ENCODE results near the gene TAB3.

DNA sequence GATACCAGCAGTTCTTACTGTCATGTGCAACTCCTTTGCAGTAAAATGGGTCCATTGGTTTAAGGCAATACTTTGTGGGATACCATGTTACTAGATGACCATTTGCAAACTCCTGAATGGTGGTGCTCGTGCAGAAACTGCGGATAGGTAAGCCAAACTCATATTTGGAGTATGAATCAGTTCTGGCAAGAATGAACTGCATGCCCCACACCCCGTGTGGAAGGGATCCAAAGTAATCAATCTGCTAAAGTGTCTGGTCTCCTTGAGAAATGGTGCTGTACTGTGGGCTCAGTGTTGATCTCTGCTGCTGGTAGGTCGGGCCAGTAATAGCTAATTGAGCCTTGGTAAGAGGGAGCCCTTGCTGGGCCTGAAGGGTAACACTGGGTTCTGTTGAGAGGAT is 4.2 kb upstream of the TAB3 start:
- TF ChIP-seq SMAD5 (IDR thresholded peaks at IDR 0.05; ENCODE audit: low read depth) (no peak), EED (IDR thresholded peaks at IDR 0.05; ENCODE audit: low read depth) (no peak)
- TF ChIP-seq, protein P1, sequence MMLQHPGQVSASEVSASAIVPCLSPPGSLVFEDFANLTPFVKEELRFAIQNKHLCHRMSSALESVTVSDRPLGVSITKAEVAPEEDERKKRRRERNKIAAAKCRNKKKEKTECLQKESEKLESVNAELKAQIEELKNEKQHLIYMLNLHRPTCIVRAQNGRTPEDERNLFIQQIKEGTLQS (IDR thresholded peaks at IDR 0.05; ENCODE audit: borderline replicate concordance, extremely low read depth, low read depth, low read length), result no peak
- TF ChIP-seq, protein P2, sequence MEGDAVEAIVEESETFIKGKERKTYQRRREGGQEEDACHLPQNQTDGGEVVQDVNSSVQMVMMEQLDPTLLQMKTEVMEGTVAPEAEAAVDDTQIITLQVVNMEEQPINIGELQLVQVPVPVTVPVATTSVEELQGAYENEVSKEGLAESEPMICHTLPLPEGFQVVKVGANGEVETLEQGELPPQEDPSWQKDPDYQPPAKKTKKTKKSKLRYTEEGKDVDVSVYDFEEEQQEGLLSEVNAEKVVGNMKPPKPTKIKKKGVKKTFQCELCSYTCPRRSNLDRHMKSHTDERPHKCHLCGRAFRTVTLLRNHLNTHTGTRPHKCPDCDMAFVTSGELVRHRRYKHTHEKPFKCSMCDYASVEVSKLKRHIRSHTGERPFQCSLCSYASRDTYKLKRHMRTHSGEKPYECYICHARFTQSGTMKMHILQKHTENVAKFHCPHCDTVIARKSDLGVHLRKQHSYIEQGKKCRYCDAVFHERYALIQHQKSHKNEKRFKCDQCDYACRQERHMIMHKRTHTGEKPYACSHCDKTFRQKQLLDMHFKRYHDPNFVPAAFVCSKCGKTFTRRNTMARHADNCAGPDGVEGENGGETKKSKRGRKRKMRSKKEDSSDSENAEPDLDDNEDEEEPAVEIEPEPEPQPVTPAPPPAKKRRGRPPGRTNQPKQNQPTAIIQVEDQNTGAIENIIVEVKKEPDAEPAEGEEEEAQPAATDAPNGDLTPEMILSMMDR (IDR thresholded peaks at IDR 0.05 in 2 of 3, conservative IDR thresholded peaks at IDR 0.05 in 1 of 3; ENCODE audit: control insufficient read depth in 2 of 3, extremely low read depth in 1 of 3, insufficient read depth in 1 of 3, low read depth in 3 of 3, low read length in 3 of 3), result no peak
- TF ChIP-seq, protein P3, sequence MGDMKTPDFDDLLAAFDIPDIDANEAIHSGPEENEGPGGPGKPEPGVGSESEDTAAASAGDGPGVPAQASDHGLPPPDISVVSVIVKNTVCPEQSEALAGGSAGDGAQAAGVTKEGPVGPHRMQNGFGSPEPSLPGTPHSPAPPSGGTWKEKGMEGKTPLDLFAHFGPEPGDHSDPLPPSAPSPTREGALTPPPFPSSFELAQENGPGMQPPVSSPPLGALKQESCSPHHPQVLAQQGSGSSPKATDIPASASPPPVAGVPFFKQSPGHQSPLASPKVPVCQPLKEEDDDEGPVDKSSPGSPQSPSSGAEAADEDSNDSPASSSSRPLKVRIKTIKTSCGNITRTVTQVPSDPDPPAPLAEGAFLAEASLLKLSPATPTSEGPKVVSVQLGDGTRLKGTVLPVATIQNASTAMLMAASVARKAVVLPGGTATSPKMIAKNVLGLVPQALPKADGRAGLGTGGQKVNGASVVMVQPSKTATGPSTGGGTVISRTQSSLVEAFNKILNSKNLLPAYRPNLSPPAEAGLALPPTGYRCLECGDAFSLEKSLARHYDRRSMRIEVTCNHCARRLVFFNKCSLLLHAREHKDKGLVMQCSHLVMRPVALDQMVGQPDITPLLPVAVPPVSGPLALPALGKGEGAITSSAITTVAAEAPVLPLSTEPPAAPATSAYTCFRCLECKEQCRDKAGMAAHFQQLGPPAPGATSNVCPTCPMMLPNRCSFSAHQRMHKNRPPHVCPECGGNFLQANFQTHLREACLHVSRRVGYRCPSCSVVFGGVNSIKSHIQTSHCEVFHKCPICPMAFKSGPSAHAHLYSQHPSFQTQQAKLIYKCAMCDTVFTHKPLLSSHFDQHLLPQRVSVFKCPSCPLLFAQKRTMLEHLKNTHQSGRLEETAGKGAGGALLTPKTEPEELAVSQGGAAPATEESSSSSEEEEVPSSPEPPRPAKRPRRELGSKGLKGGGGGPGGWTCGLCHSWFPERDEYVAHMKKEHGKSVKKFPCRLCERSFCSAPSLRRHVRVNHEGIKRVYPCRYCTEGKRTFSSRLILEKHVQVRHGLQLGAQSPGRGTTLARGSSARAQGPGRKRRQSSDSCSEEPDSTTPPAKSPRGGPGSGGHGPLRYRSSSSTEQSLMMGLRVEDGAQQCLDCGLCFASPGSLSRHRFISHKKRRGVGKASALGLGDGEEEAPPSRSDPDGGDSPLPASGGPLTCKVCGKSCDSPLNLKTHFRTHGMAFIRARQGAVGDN (IDR thresholded peaks at IDR 0.05), result no peak

Measured in GM12878 (cell line).